ENCODE measurements around the gene ARSG. TPM values are rescaled to one million over a fixed set of nuclear protein-coding genes. Genes with fewer than 3 reads are reported as not detected.

Gene ARSG
- total RNA-seq, 2 experiments from 2014 or later, result 9.8 to 10.8 TPM

- intact Hi-C loops (cut with micrococcal nuclease), result no loop called here
- Mint-ChIP-seq H3K36me3 (peaks cover 19% of the 10 kb centered on the region), H3K9me3 (no peaks in the 10 kb centered on the region), H3K4me3 (no peak overlapping the region), H3K27ac (no peak overlapping the region), H3K27me3 (no peaks in the 10 kb centered on the region), H3K4me1 (ENCODE audit: low read depth) (peaks cover 16% of the 10 kb centered on the region)
- CTCF ChIA-PET, result interaction anchor here (0.8 to 4.3 kb wide), 3 partner anchors 13 to 280 kb away, joined by 3 to 26 read pairs (median 3); no protein-coding TSS in a partner anchor
- no peak for DNase-seq
- POLR2A ChIA-PET, result no interaction called here
Measured at GRCh38 chr17:68452724-68453290, 161.5 kb downstream of the ARSG start.

- CTCF ChIA-PET, result interaction anchor here (0.6 to 4.3 kb wide), 2 partner anchors 18 to 240 kb away, joined by 3 to 26 read pairs; no protein-coding TSS in a partner anchor
- H3K4me1 Mint-ChIP-seq (ENCODE audit: low read depth), result peaks cover 27% of the 10 kb centered on the region
- intact Hi-C loops (cut with micrococcal nuclease), result no loop called here
- H3K27ac Mint-ChIP-seq, result no peak overlapping the region
- H3K36me3 Mint-ChIP-seq, result peaks cover 16% of the 10 kb centered on the region
- DNase-seq, result no peak
- POLR2A ChIA-PET, result no interaction called here
- no peaks in the 10 kb centered on the region for H3K9me3 Mint-ChIP-seq
- H3K4me3 Mint-ChIP-seq, result no peak overlapping the region
- no peaks in the 10 kb centered on the region for H3K27me3 Mint-ChIP-seq
Measured at GRCh38 chr17:68453991-68454665, 162.8 kb downstream of the ARSG start.

- H3K27me3 Mint-ChIP-seq, result no peaks in the 10 kb centered on the region
- no peak overlapping the region for H3K27ac Mint-ChIP-seq
- ChIA-PET CTCF (interaction anchor here (1.1 to 5.9 kb wide), 7 partner anchors 10 to 207 kb away, joined by 3 to 38 read pairs (median 5); partner anchors contain the start of gene AMZ2), POLR2A (interaction anchor here (0.9 to 2.8 kb wide), 2 partner anchors 18 to 165 kb away, joined by 3 to 11 read pairs; partner anchors contain the start of genes ARSG and SLC16A6)
- H3K4me1 Mint-ChIP-seq (ENCODE audit: low read depth), result peaks cover 42% of the 10 kb centered on the region
- H3K36me3 Mint-ChIP-seq, result peaks cover 4% of the 10 kb centered on the region
- intact Hi-C loops (cut with micrococcal nuclease), result loop anchor here (2.0 kb wide), 1 partner anchor 737 kb away; no protein-coding TSS in a partner anchor
- no peaks in the 10 kb centered on the region for H3K9me3 Mint-ChIP-seq
- H3K4me3 Mint-ChIP-seq, result peak overlapping the region; percentile 82
- DNase-seq, result no peak
Measured at GRCh38 chr17:68455901-68456338, 164.6 kb downstream of the ARSG start.

GRCh38 chr17:68456339-68457167, 165.3 kb downstream of the ARSG start:
- Mint-ChIP-seq H3K4me1 (ENCODE audit: low read depth) (peaks cover 48% of the 10 kb centered on the region), H3K9me3 (no peaks in the 10 kb centered on the region), H3K27ac (peak overlapping the region; percentile 61), H3K36me3 (peaks cover 3% of the 10 kb centered on the region), H3K4me3 (peak overlapping the region; percentile 82), H3K27me3 (no peaks in the 10 kb centered on the region)
- DNase-seq, result no peak
- intact Hi-C loops (cut with micrococcal nuclease), result loop anchor here (1.0 to 2.0 kb wide), 3 partner anchors 165 to 738 kb away; partner anchors contain the start of genes ARSG and SLC16A6
- ChIA-PET POLR2A (interaction anchor here (0.9 to 6.3 kb wide), 6 partner anchors 11 to 252 kb away, joined by 3 to 64 read pairs (median 5); partner anchors contain the start of genes AMZ2, ARSG and SLC16A6), CTCF (interaction anchor here (0.7 to 5.9 kb wide), 9 partner anchors 9 to 257 kb away, joined by 3 to 38 read pairs (median 5); no protein-coding TSS in a partner anchor)

GRCh38 chr17:68457168-68457538, 165.9 kb downstream of the ARSG start, which contains the start of gene WIPI1:
TSS of gene WIPI1 (minus strand) at chr17:68457496. CDS start at chr17:68457421, 75 bp downstream.
- DNase-seq, result no peak

GRCh38 chr17:68457539-68458259, 166.4 kb downstream of the ARSG start:
- CTCF ChIA-PET, result interaction anchor here (0.7 to 5.9 kb wide), 10 partner anchors 10 to 285 kb away, joined by 3 to 38 read pairs (median 6); no protein-coding TSS in a partner anchor
- intact Hi-C loops (cut with micrococcal nuclease), result loop anchor here (1.0 to 2.0 kb wide), 3 partner anchors 166 to 739 kb away; partner anchors contain the start of genes ARSG and SLC16A6

More at GRCh38 chr17:68457168-68457538, 165.9 kb downstream of the ARSG start, which contains the start of gene WIPI1:
- intact Hi-C loops (cut with micrococcal nuclease), result loop anchor here (1.0 to 2.0 kb wide), 3 partner anchors 166 to 738 kb away; partner anchors contain the start of genes ARSG and SLC16A6
- H3K27ac Mint-ChIP-seq, result peak within 1 kb of the TSS; percentile 68
- peaks cover 54% of the 10 kb centered on the region for H3K4me1 Mint-ChIP-seq (ENCODE audit: low read depth)
- no peaks in the 10 kb centered on the region for H3K27me3 Mint-ChIP-seq
- peak within 1 kb of the TSS; percentile 82 for H3K4me3 Mint-ChIP-seq
- H3K9me3 Mint-ChIP-seq, result no peaks in the 10 kb centered on the region
- peaks cover 1% of the 10 kb centered on the region for H3K36me3 Mint-ChIP-seq
- ChIA-PET POLR2A (interaction anchor here (0.9 to 6.3 kb wide), 6 partner anchors 12 to 252 kb away, joined by 3 to 64 read pairs (median 6); partner anchors contain the start of genes AMZ2, ARSG and SLC16A6), CTCF (interaction anchor here (0.7 to 5.9 kb wide), 5 partner anchors 19 to 285 kb away, joined by 3 to 38 read pairs (median 12); no protein-coding TSS in a partner anchor)

GRCh38 chr17:68458260-68459036, 167.2 kb downstream of the ARSG start:
- Mint-ChIP-seq H3K9me3 (no peaks in the 10 kb centered on the region), H3K27ac (peak overlapping the region; percentile 68), H3K4me1 (ENCODE audit: low read depth) (peaks cover 62% of the 10 kb centered on the region), H3K36me3 (no peaks in the 10 kb centered on the region), H3K27me3 (no peaks in the 10 kb centered on the region), H3K4me3 (peak overlapping the region; percentile 72)
- ChIA-PET CTCF (interaction anchor here (0.8 to 5.9 kb wide), 12 partner anchors 10 to 286 kb away, joined by 3 to 38 read pairs (median 5); no protein-coding TSS in a partner anchor), POLR2A (interaction anchor here (0.9 to 6.3 kb wide), 8 partner anchors 21 to 253 kb away, joined by 3 to 64 read pairs (median 6); partner anchors contain the start of genes AMZ2, ARSG and SLC16A6)
- intact Hi-C loops (cut with micrococcal nuclease), result no loop called here
- DNase-seq, result peak; percentile 50

More at GRCh38 chr17:68457539-68458259, 166.4 kb downstream of the ARSG start:
- POLR2A ChIA-PET, result interaction anchor here (0.9 to 6.3 kb wide), 7 partner anchors 12 to 253 kb away, joined by 3 to 64 read pairs (median 5); partner anchors contain the start of genes AMZ2, ARSG and SLC16A6
- peak; percentile 98 for DNase-seq
- H3K9me3 Mint-ChIP-seq, result no peaks in the 10 kb centered on the region
- H3K27me3 Mint-ChIP-seq, result no peaks in the 10 kb centered on the region
- peak overlapping the region; percentile 68 for H3K27ac Mint-ChIP-seq
- H3K36me3 Mint-ChIP-seq, result no peaks in the 10 kb centered on the region
- peak overlapping the region; percentile 72 for H3K4me3 Mint-ChIP-seq
- H3K4me1 Mint-ChIP-seq (ENCODE audit: low read depth), result peaks cover 58% of the 10 kb centered on the region

- no peaks in the 10 kb centered on the region for H3K9me3 Mint-ChIP-seq
- CTCF ChIA-PET, result interaction anchor here (0.8 to 5.9 kb wide), 9 partner anchors 21 to 287 kb away, joined by 3 to 38 read pairs (median 6); no protein-coding TSS in a partner anchor
- peak overlapping the region; percentile 45 for H3K4me3 Mint-ChIP-seq
- peaks cover 62% of the 10 kb centered on the region for H3K4me1 Mint-ChIP-seq (ENCODE audit: low read depth)
- no peaks in the 10 kb centered on the region for H3K27me3 Mint-ChIP-seq
- peak overlapping the region; percentile 86 for H3K27ac Mint-ChIP-seq
- DNase-seq, result peak; percentile 43
- POLR2A ChIA-PET, result interaction anchor here (0.9 to 6.3 kb wide), 4 partner anchors 114 to 253 kb away, joined by 3 to 64 read pairs (median 6); partner anchors contain the start of genes AMZ2, ARSG and SLC16A6
- H3K36me3 Mint-ChIP-seq, result no peaks in the 10 kb centered on the region
- intact Hi-C loops (cut with micrococcal nuclease), result no loop called here
Measured at GRCh38 chr17:68459037-68459639, 167.8 kb downstream of the ARSG start.

GRCh38 chr17:68460146-68460545, 168.9 kb downstream of the ARSG start:
- intact Hi-C loops (cut with micrococcal nuclease), result loop anchor here (1.0 to 10.0 kb wide), 6 partner anchors 104 to 655 kb away; partner anchors contain the start of gene AMZ2

More at GRCh38 chr17:68460146-68460545, 168.9 kb downstream of the ARSG start:
- H3K9me3 Mint-ChIP-seq, result no peaks in the 10 kb centered on the region
- ChIA-PET POLR2A (interaction anchor here (0.9 to 6.3 kb wide), 7 partner anchors 22 to 464 kb away, joined by 3 to 64 read pairs (median 3); partner anchors contain the start of genes AMZ2 and C17orf58), CTCF (interaction anchor here (0.8 to 5.9 kb wide), 11 partner anchors 10 to 403 kb away, joined by 3 to 38 read pairs (median 4); no protein-coding TSS in a partner anchor)
- peak overlapping the region; percentile 34 for H3K4me3 Mint-ChIP-seq
- H3K27me3 Mint-ChIP-seq, result no peaks in the 10 kb centered on the region
- H3K36me3 Mint-ChIP-seq, result no peaks in the 10 kb centered on the region
- H3K4me1 Mint-ChIP-seq (ENCODE audit: low read depth), result peaks cover 62% of the 10 kb centered on the region
- H3K27ac Mint-ChIP-seq, result peak overlapping the region; percentile 92
- DNase-seq, result peak; percentile 41

Data from activated CD4-positive, alpha-beta memory T cell treated with anti-CD3 and anti-CD28 coated beads for 36 hours (primary cell).